ENCODE results near the gene CDC42. TPM values are rescaled to one million over a fixed set of nuclear protein-coding genes. Genes with fewer than 3 reads are reported as not detected.

Gene CDC42
- total and polyA plus RNA-seq, 2 experiments from 2014 or later: 69.7 to 358 TPM

DNA sequence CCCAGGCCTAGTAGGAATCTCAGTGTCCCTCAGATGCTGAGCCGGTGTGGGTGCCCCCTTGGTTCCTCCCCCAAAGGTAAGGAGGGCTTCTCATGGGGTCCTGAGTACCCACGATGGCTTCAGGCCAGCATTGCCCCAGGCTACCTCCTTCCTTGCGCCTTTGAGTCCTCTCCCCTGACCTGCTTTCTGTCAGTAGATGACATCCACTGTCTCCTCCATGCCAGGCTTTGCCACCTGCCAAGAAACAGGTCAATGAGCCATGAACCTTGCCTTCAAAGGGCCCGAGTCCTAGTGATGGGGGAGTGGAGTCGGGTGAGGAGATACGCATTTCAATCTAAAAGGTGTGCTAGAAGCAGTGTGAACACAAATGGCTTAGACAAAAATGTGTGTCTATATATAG lies 74.7 kb downstream of the CDC42 start:
- Histone ChIP-seq H3K4me1 (ENCODE audit: insufficient read depth) (peaks cover 3% of the 10 kb centered on the region), H4K20me1 (ENCODE audit: insufficient read depth, poor library complexity, severe bottlenecking) (no peaks in the 10 kb centered on the region), H3K36me3 (replicated peaks; ENCODE audit: insufficient read depth, low read depth) (no peaks in the 10 kb centered on the region), H3K9me3 (ENCODE audit: low read depth) (no peaks in the 10 kb centered on the region), H3K27me3 (no peaks in the 10 kb centered on the region), H3K79me2 (no peaks in the 10 kb centered on the region), H3K27ac (no peak overlapping the region), H3K9me2 (replicated peaks; ENCODE audit: insufficient read depth) (no peaks in the 10 kb centered on the region), H3K4me3 (no peak overlapping the region), H2AFZ (no peak overlapping the region), H3K4me2 (no peak overlapping the region)
- WGBS (ENCODE audit: low lambda C conversion rate, missing lambda C conversion rate): 89% methylated on average over 6 of the region's 6 CpGs
- TF ChIP-seq EZH2phosphoT487 (IDR thresholded peaks at IDR 0.05; ENCODE audit: low read depth, severe bottlenecking, unreplicated experiment) (no peak), EZH2 (IDR thresholded peaks at IDR 0.05; ENCODE audit: borderline replicate concordance) (no peak)
- TF ChIP-seq, protein P1, sequence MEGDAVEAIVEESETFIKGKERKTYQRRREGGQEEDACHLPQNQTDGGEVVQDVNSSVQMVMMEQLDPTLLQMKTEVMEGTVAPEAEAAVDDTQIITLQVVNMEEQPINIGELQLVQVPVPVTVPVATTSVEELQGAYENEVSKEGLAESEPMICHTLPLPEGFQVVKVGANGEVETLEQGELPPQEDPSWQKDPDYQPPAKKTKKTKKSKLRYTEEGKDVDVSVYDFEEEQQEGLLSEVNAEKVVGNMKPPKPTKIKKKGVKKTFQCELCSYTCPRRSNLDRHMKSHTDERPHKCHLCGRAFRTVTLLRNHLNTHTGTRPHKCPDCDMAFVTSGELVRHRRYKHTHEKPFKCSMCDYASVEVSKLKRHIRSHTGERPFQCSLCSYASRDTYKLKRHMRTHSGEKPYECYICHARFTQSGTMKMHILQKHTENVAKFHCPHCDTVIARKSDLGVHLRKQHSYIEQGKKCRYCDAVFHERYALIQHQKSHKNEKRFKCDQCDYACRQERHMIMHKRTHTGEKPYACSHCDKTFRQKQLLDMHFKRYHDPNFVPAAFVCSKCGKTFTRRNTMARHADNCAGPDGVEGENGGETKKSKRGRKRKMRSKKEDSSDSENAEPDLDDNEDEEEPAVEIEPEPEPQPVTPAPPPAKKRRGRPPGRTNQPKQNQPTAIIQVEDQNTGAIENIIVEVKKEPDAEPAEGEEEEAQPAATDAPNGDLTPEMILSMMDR (IDR thresholded peaks at IDR 0.05; ENCODE audit: poor library complexity): no peak
- no peak for DNase-seq (ENCODE audit: low spot score)

DNA sequence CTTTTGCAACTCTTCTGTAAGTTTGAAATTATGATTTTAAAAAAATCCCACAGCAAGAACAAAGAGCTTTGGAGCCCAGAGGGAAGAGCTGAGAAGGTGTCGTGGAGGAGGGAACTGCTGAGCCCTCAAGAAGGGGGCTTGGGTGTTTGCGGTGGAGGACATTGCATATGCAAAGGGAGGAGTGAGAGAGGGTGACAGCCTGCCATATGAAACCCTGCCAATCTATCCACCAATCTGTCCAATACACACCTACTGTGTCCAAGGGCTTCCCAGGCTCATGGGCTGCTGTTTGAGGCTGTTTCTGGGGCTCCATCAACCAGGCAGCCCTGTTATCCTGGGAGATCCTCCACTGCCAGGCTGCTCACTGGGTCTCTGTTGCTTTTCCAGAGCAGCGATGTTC lies 75.2 kb downstream of the CDC42 start:
- DNase-seq (ENCODE audit: low spot score): no peak
- Histone ChIP-seq H3K27ac (no peak overlapping the region), H3K9me2 (replicated peaks; ENCODE audit: insufficient read depth) (no peaks in the 10 kb centered on the region), H3K9me3 (ENCODE audit: low read depth) (no peaks in the 10 kb centered on the region), H3K36me3 (replicated peaks; ENCODE audit: insufficient read depth, low read depth) (no peaks in the 10 kb centered on the region), H3K4me3 (no peak overlapping the region), H3K27me3 (no peaks in the 10 kb centered on the region), H3K4me1 (ENCODE audit: insufficient read depth) (peaks cover 5% of the 10 kb centered on the region), H3K79me2 (no peaks in the 10 kb centered on the region), H2AFZ (no peak overlapping the region), H4K20me1 (ENCODE audit: insufficient read depth, poor library complexity, severe bottlenecking) (no peaks in the 10 kb centered on the region), H3K4me2 (no peak overlapping the region)
- TF ChIP-seq EZH2phosphoT487 (IDR thresholded peaks at IDR 0.05; ENCODE audit: low read depth, severe bottlenecking, unreplicated experiment) (no peak), EZH2 (IDR thresholded peaks at IDR 0.05; ENCODE audit: borderline replicate concordance) (no peak)
- TF ChIP-seq, protein P1 (IDR thresholded peaks at IDR 0.05; ENCODE audit: poor library complexity): no peak
- 67% methylated on average over 3 of the region's 3 CpGs for WGBS (ENCODE audit: low lambda C conversion rate, missing lambda C conversion rate)

DNA sequence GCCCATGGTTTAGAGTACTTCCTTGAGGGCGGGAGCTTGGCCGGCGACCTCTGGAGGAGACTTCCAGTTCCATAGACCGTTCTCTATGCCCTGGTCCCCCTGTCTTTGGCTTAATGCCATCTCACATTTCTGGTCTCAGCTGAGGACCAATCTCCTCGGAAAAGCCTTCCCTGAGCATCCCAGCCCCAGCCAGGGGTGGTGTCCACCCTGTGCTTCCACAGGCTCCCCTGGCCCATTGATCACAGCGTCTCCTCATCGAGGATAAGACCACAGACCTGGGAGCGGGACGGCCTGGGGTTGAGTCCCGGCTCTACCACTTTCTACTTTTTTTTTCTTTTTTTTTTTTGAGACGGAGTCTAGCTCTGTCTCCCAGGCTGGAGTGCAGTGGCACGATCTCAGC lies 75.9 kb downstream of the CDC42 start:
- H3K9me2 ChIP-seq (replicated peaks; ENCODE audit: insufficient read depth): no peaks in the 10 kb centered on the region
- 80% methylated on average over 10 of the region's 12 CpGs for whole genome bisulfite sequencing (ENCODE audit: low lambda C conversion rate, missing lambda C conversion rate)
- H3K36me3 ChIP-seq (replicated peaks; ENCODE audit: insufficient read depth, low read depth): no peaks in the 10 kb centered on the region
- H3K79me2 ChIP-seq: no peaks in the 10 kb centered on the region
- H3K4me3 ChIP-seq: no peak overlapping the region
- no peaks in the 10 kb centered on the region for H3K9me3 ChIP-seq (ENCODE audit: low read depth)
- peaks cover 5% of the 10 kb centered on the region for H3K4me1 ChIP-seq (ENCODE audit: insufficient read depth)
- no peak for DNase-seq (ENCODE audit: low spot score)
- H2AFZ ChIP-seq: no peak overlapping the region
- no peak overlapping the region for H3K4me2 ChIP-seq
- TF ChIP-seq, protein P1 (IDR thresholded peaks at IDR 0.05; ENCODE audit: poor library complexity): no peak
- TF ChIP-seq EZH2phosphoT487 (IDR thresholded peaks at IDR 0.05; ENCODE audit: low read depth, severe bottlenecking, unreplicated experiment): no peak
- TF ChIP-seq EZH2 (IDR thresholded peaks at IDR 0.05; ENCODE audit: borderline replicate concordance): no peak
- no peaks in the 10 kb centered on the region for H3K27me3 ChIP-seq
- H3K27ac ChIP-seq: no peak overlapping the region
- H4K20me1 ChIP-seq (ENCODE audit: insufficient read depth, poor library complexity, severe bottlenecking): no peaks in the 10 kb centered on the region

All from hepatocyte (in vitro differentiated cells).